Measurements from ENCODE around the gene TMEM184C.

TMEM184C gene

GRCh38 chr4:147605499-147605898 lies 11.7 kb upstream of the TMEM184C start:
- no peak for TF ChIP-seq POU6F1 (CRISPR knock-in tag; IDR thresholded peaks at IDR 0.05; ENCODE audit: borderline replicate concordance, low read depth)
- no peak for TF ChIP-seq ZC3H10 (CRISPR knock-in tag; IDR thresholded peaks at IDR 0.05)
- no peak for TF ChIP-seq ZFP30 (CRISPR knock-in tag; IDR thresholded peaks at IDR 0.05)
- TF ChIP-seq CSRNP3 (CRISPR knock-in tag; IDR thresholded peaks at IDR 0.05): no peak
- TF ChIP-seq ZNF70 (CRISPR knock-in tag; IDR thresholded peaks at IDR 0.05): no peak
- no peak for TF ChIP-seq OSR1 (CRISPR knock-in tag; IDR thresholded peaks at IDR 0.05)
- TF ChIP-seq TCF4 (CRISPR knock-in tag; IDR thresholded peaks at IDR 0.05; ENCODE audit: borderline replicate concordance): no peak
- no peak for TF ChIP-seq ESRRG (CRISPR knock-in tag; IDR thresholded peaks at IDR 0.05)
- TF ChIP-seq SNAI2 (CRISPR knock-in tag; IDR thresholded peaks at IDR 0.05): no peak
- ATAC-seq: no peak

- ATAC-seq: no peak
- TF ChIP-seq BACH2 (CRISPR knock-in tag; IDR thresholded peaks at IDR 0.05; ENCODE audit: borderline replicate concordance) (no peak), POU6F1 (CRISPR knock-in tag; IDR thresholded peaks at IDR 0.05; ENCODE audit: borderline replicate concordance, low read depth) (no peak), ZFP30 (CRISPR knock-in tag; IDR thresholded peaks at IDR 0.05) (no peak), TOX (CRISPR knock-in tag; IDR thresholded peaks at IDR 0.05; ENCODE audit: borderline replicate concordance) (no peak), ESRRG (CRISPR knock-in tag; IDR thresholded peaks at IDR 0.05) (no peak), TSHZ2 (CRISPR knock-in tag; IDR thresholded peaks at IDR 0.05) (no peak), CSDC2 (CRISPR knock-in tag; IDR thresholded peaks at IDR 0.05) (no peak), ISL1 (CRISPR knock-in tag; IDR thresholded peaks at IDR 0.05) (no peak), TCF4 (CRISPR knock-in tag; IDR thresholded peaks at IDR 0.05; ENCODE audit: borderline replicate concordance) (no peak), PATZ1 (CRISPR knock-in tag; IDR thresholded peaks at IDR 0.05; ENCODE audit: borderline replicate concordance) (no peak), OSR1 (CRISPR knock-in tag; IDR thresholded peaks at IDR 0.05) (no peak), ZNF565 (CRISPR knock-in tag; conservative IDR thresholded peaks at IDR 0.05; ENCODE audit: low read depth) (no peak), SNAI2 (CRISPR knock-in tag; IDR thresholded peaks at IDR 0.05) (no peak), PPARA (CRISPR knock-in tag; IDR thresholded peaks at IDR 0.05; ENCODE audit: borderline replicate concordance) (no peak), ZNF8 (CRISPR knock-in tag; IDR thresholded peaks at IDR 0.05) (no peak), ARNTL (CRISPR knock-in tag; IDR thresholded peaks at IDR 0.05; ENCODE audit: borderline replicate concordance, low read depth) (no peak), RARB (CRISPR knock-in tag; IDR thresholded peaks at IDR 0.05) (no peak), CSRNP3 (CRISPR knock-in tag; IDR thresholded peaks at IDR 0.05) (no peak)
Measured at GRCh38 chr4:147607471-147607870, 9.7 kb upstream of the TMEM184C start.
